IPS DF 6.9 (cell line): Measurements from ENCODE around the gene HACD2.

Experiments
- DNase-seq: peaks from one replicate; pipeline ENCODE4 v3.0.0-alpha.2; 2013; ENCODE audit warnings: low read depth, low spot score
- H3K27ac ChIP-seq: one replicate; pipeline ENCODE4 v1.5.1; 2013; ENCODE audit warnings: low read length, control low read depth
- H3K27me3 ChIP-seq: 2 replicates; pipeline ENCODE4 v1.6.1; 2013; ENCODE audit warnings: mild to moderate bottlenecking, low read length; ENCODE audit not compliant: control insufficient read depth, insufficient read depth
- H3K36me3 ChIP-seq: 2 replicates; pipeline ENCODE4 v1.6.1; 2013; ENCODE audit warnings: low read length; ENCODE audit not compliant: control insufficient read depth, insufficient read depth
- H3K4me1 ChIP-seq: 2 replicates; pipeline ENCODE4 v1.6.1; 2013; ENCODE audit warnings: low read length; ENCODE audit not compliant: control insufficient read depth, insufficient read depth
- H3K4me3 ChIP-seq: 2 replicates; pipeline ENCODE4 v1.5.1; 2013; ENCODE audit warnings: mild to moderate bottlenecking, low read length
- H3K9me3 ChIP-seq: 2 replicates; pipeline ENCODE4 v1.6.1; 2013; ENCODE audit warnings: low read length, inconsistent platforms; ENCODE audit not compliant: control insufficient read depth, insufficient read depth
- WGBS: extraction: QIAGEN DNeasy Blood & Tissue Kit; methylation state at CpG from one replicate; pipeline ENCODE4 v1.1.7; 2013; ENCODE audit warnings: mixed read lengths, missing lambda C conversion rate; ENCODE audit not compliant: insufficient read length, insufficient coverage; 5-methylcytosine and 5-hydroxymethylcytosine counted together

The HACD2 gene

GRCh38 chr3:123471106-123471505 is 113.7 kb downstream of the HACD2 start:
- Histone ChIP-seq H3K36me3 (no peaks in the 10 kb centered on the region), H3K27ac (no peak overlapping the region), H3K9me3 (no peaks in the 10 kb centered on the region), H3K4me1 (no peaks in the 10 kb centered on the region; the same call in 1 of the 2 replicates), H3K4me3 (no peak overlapping the region), H3K27me3 (no peaks in the 10 kb centered on the region)
- DNase-seq, result no peak
- WGBS, result no CpG with 5 or more reads among the region's 5 CpGs

GRCh38 chr3:123469323-123469995 is 115.4 kb downstream of the HACD2 start:
- no peak overlapping the region for H3K4me3 ChIP-seq
- WGBS, result no CpG with 5 or more reads among the region's 11 CpGs

GRCh38 chr3:123467046-123467445 is 117.8 kb downstream of the HACD2 start:
- H3K4me1 ChIP-seq, result no peaks in the 10 kb centered on the region; the same call in 1 of the 2 replicates
- WGBS, result no CpG with 5 or more reads among the region's 5 CpGs
- no peak for DNase-seq
- H3K27ac ChIP-seq, result no peak overlapping the region
- no peaks in the 10 kb centered on the region for H3K9me3 ChIP-seq
- H3K4me3 ChIP-seq, result no peak overlapping the region
- H3K36me3 ChIP-seq, result no peaks in the 10 kb centered on the region
- H3K27me3 ChIP-seq, result no peaks in the 10 kb centered on the region

More at GRCh38 chr3:123469323-123469995, 115.4 kb downstream of the HACD2 start:
- Histone ChIP-seq H3K27me3 (no peaks in the 10 kb centered on the region), H3K36me3 (no peaks in the 10 kb centered on the region), H3K9me3 (no peaks in the 10 kb centered on the region), H3K27ac (no peak overlapping the region), H3K4me1 (no peaks in the 10 kb centered on the region; the same call in 1 of the 2 replicates)
- no peak for DNase-seq

GRCh38 chr3:123464211-123464610 is 120.6 kb downstream of the HACD2 start:
- no peaks in the 10 kb centered on the region for H3K36me3 ChIP-seq
- no peak for DNase-seq
- WGBS, result no CpG with 5 or more reads among the region's 7 CpGs
- no peaks in the 10 kb centered on the region for H3K27me3 ChIP-seq
- H3K4me3 ChIP-seq, result no peak overlapping the region
- H3K4me1 ChIP-seq, result no peaks in the 10 kb centered on the region; the same call in 1 of the 2 replicates
- no peaks in the 10 kb centered on the region for H3K9me3 ChIP-seq
- no peak overlapping the region for H3K27ac ChIP-seq

DNA sequence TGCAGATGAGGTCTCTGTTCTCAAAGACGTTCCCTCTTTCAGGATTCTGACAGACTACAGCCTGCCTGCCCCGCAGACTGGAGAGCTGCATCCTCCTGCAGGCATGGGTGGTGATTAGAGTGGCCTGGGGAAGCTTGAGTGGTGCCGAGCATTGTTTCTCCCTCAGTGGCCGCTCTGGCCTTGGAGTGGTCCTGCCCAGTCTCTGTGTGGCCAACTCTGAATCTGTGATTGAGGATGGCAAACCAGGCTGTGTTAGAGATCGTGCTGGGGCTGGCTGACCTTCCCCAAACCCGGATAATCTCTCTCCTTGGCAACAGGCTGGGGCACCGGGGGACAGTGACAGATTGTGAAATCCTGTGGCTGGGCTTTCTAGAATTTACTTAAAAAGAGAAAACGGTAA is 125.0 kb downstream of the HACD2 start:
- no CpG with 5 or more reads among the region's 8 CpGs for WGBS
- Histone ChIP-seq H3K4me3 (no peak overlapping the region), H3K36me3 (no peaks in the 10 kb centered on the region), H3K27ac (no peak overlapping the region), H3K27me3 (no peaks in the 10 kb centered on the region), H3K4me1 (peaks cover 1% of the 10 kb centered on the region; the same call in 1 of the 2 replicates), H3K9me3 (no peaks in the 10 kb centered on the region)
- no peak for DNase-seq

GRCh38 chr3:123458255-123458654 is 126.6 kb downstream of the HACD2 start:
- no peak overlapping the region for H3K27ac ChIP-seq
- H3K4me3 ChIP-seq, result no peak overlapping the region
- no peaks in the 10 kb centered on the region for H3K36me3 ChIP-seq
- no peaks in the 10 kb centered on the region for H3K9me3 ChIP-seq
- no CpG with 5 or more reads among the region's 5 CpGs for WGBS
- no peaks in the 10 kb centered on the region for H3K27me3 ChIP-seq
- peaks cover 1% of the 10 kb centered on the region; the same call in 1 of the 2 replicates for H3K4me1 ChIP-seq
- DNase-seq, result no peak

- Histone ChIP-seq H3K36me3 (no peaks in the 10 kb centered on the region), H3K27ac (no peak overlapping the region), H3K27me3 (no peaks in the 10 kb centered on the region), H3K4me3 (no peak overlapping the region), H3K4me1 (peaks cover 1% of the 10 kb centered on the region; the same call in 1 of the 2 replicates), H3K9me3 (no peaks in the 10 kb centered on the region)
- DNase-seq, result no peak
- WGBS, result no CpG with 5 or more reads among the region's 1 CpG
These were observed 127.0 kb downstream of the HACD2 start for GRCh38 chr3:123457841-123458240.

DNA sequence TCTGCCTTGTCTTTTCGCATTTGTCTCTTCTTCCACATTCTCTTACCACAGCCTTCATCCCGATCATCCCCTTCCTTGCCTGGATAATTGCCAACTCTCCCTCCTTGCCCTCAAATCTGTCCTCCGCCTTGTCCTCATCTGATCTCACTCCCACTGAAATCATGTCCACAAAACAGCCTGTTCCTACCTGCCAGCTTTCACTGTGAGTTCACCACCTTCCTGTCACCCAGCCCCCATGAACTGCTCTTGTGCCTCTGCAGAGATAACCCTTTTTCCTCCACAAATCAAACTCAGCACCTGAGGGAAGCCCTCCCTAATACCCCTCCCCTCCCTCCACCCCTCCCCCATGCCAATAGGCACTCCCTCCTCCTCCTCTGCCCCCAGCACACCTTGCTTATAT is 131.2 kb downstream of the HACD2 start:
- peaks cover 2% of the 10 kb centered on the region; the same call in 1 of the 2 replicates for H3K27me3 ChIP-seq
- DNase-seq, result no peak
- H3K27ac ChIP-seq, result no peak overlapping the region
- H3K4me3 ChIP-seq, result no peak overlapping the region
- no peaks in the 10 kb centered on the region for H3K36me3 ChIP-seq
- no peaks in the 10 kb centered on the region for H3K9me3 ChIP-seq
- H3K4me1 ChIP-seq, result peaks cover 1% of the 10 kb centered on the region; the same call in 1 of the 2 replicates
- no CpG with 5 or more reads among the region's 3 CpGs for WGBS

DNA sequence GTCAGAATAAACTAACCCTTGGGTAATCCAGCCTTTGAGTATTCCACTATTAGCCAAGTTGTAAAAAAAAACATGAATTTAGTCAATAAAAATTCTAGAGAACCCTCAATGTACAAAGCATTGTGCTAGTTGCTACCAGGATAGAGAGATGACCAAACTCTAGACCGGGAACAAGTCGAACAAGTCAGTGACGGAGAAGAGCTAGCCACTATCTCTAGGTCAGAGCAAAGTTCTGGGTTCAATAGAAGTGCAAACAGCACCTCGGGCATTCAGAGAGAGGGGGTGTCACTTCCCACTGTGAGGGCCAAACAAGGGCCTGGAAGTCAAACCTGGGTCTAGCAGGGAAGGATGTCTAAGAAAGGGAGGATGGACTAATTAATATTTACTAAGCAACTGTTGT is 133.7 kb downstream of the HACD2 start:
- H3K4me1 ChIP-seq, result peaks cover 5% of the 10 kb centered on the region; the same call in 1 of the 2 replicates
- WGBS, result no CpG with 5 or more reads among the region's 4 CpGs
- no peak for DNase-seq
- no peak overlapping the region for H3K27ac ChIP-seq
- 0 out of 2 replicates have a peak, but pooled peaks cover 1% of the 10 kb centered on the region for H3K9me3 ChIP-seq
- no peaks in the 10 kb centered on the region for H3K36me3 ChIP-seq
- no peak overlapping the region for H3K4me3 ChIP-seq
- peaks cover 3% of the 10 kb centered on the region; the same call in 1 of the 2 replicates for H3K27me3 ChIP-seq

GRCh38 chr3:123449997-123450604 is 134.8 kb downstream of the HACD2 start:
- peaks cover 3% of the 10 kb centered on the region; the same call in 1 of the 2 replicates for H3K27me3 ChIP-seq
- no peak for DNase-seq
- peak overlapping the region; percentile 63; the same call in 1 of the 2 replicates for H3K4me3 ChIP-seq
- H3K9me3 ChIP-seq, result 0 out of 2 replicates have a peak, but pooled peaks cover 1% of the 10 kb centered on the region
- no peaks in the 10 kb centered on the region for H3K36me3 ChIP-seq
- H3K27ac ChIP-seq, result no peak overlapping the region
- WGBS, result no CpG with 5 or more reads among the region's 33 CpGs
- H3K4me1 ChIP-seq, result peaks cover 5% of the 10 kb centered on the region; the same call in 1 of the 2 replicates
